Prostate gland (tissue), 2 donors: Measurements from ENCODE around the gene TUG1. TPM values are rescaled to one million over a fixed set of nuclear protein-coding genes. Genes with fewer than 3 reads are reported as not detected.

Experiments
- DNase-seq: peaks from one replicate; pipeline ENCODE4 v3.0.0-alpha.2; 2019; ENCODE audit warnings: low spot score
- H3K27ac ChIP-seq, 2 donors: fragments of 200-600 bp; sonication (generic); 2 replicates each; pipeline ENCODE4 v1.5.1; 2017 to 2019
- H3K27me3 ChIP-seq: fragments of 200-600 bp; sonication (generic); replicated peaks from 2 replicates; pipeline ENCODE4 v1.5.1; 2019; ENCODE audit not compliant: insufficient read depth
- H3K36me3 ChIP-seq, 2 donors: fragments of 200-600 bp; sonication (generic); 1 replicate in 1 of 2; 2 replicates in 1 of 2; pipeline versions ENCODE4 v1.5.1 to v1.8.1; 2017 to 2019
- H3K4me1 ChIP-seq: fragments of 200-600 bp; sonication (generic); replicated peaks from 2 replicates; pipeline ENCODE4 v1.5.1; 2019
- H3K4me3 ChIP-seq, 2 donors: fragments of 200-600 bp; sonication (generic); 2 replicates each; pipeline ENCODE4 v1.5.1; 2017 to 2019
- H3K9me3 ChIP-seq: fragments of 200-600 bp; sonication (generic); 2 replicates; pipeline ENCODE4 v1.5.1; 2017
- POLR2A ChIP-seq: fragments of 450-650 bp; IDR thresholded peaks from one replicate; pipeline ENCODE4 v1.6.1; 2016; ENCODE audit warnings: antibody characterized with exemption, mild to moderate bottlenecking
- POLR2AphosphoS5 ChIP-seq: sonication (generic); formaldehyde crosslinking; IDR thresholded peaks from one replicate; pipeline ENCODE4 v1.6.1; 2017; ENCODE audit warnings: antibody characterized with exemption
- WGBS: methylation state at CpG from one replicate; pipeline ENCODE4 v1.1.5; 2018; 5-methylcytosine and 5-hydroxymethylcytosine counted together
- intact Hi-C: fragments of 100-400 bp; cut with DNase I; formaldehyde crosslinking; loops from one replicate; pipeline ENCODE4 v1.14.2; 2022
- total RNA-seq, 2 donors: library from RNA; depleted of rRNA; stranded (reverse); fragments of >200 nt; gene quantifications; one replicate each; pipeline ENCODE4 v1.1.0, GENCODE V29; 2016
- TF ChIP-seq, protein P1 (sequence below), 4 experiments: fragments of 200-600 bp in 2 of 4; fragments of 450-650 bp in 2 of 4; sonication (generic) in 2 of 4; IDR thresholded peaks; 1 replicate in 3 of 4; 2 replicates in 1 of 4; pipeline ENCODE4 v1.5.1; 2016 to 2019; ENCODE audit warnings: antibody characterized with exemption in 4 of 4, mild to moderate bottlenecking in 2 of 4, moderate library complexity in 2 of 4

The TUG1 gene
- total RNA-seq, 2 donors from 2014 or later: 58.7 to 113 TPM

DNA sequence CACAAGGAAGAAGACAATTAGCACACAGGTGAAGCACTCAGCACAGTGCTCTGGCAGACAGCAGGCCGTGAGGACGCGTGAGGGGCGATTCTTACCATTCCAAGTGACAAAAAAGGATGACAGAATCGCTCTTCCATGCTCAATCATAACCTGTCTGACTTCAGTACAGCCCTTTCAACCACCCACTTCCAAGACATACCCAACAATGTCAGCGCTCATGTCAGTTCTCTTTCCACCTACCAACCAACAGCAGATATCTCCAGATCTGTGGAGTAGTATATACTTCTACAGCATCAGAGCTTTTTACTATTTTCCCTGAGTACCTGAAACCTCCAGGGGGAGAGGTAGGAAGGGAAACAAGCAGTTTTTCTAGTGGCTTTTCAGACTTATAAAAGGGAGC lies 40.7 kb upstream of the TUG1 start:
- 97% methylated on average over 6 of the region's 6 CpGs for WGBS
- Histone ChIP-seq H3K36me3 (peaks cover 24 to 25% of the 10 kb centered on the region in 2 donors), H3K27ac (no peak overlapping the region), H3K9me3 (no peaks in the 10 kb centered on the region), H3K4me3 (no peak overlapping the region), H3K27me3 (no peaks in the 10 kb centered on the region), H3K4me1 (no peaks in the 10 kb centered on the region)
- DNase-seq: no peak
- TF ChIP-seq POLR2AphosphoS5 (no peak), POLR2A (no peak)
- TF ChIP-seq, protein P1, sequence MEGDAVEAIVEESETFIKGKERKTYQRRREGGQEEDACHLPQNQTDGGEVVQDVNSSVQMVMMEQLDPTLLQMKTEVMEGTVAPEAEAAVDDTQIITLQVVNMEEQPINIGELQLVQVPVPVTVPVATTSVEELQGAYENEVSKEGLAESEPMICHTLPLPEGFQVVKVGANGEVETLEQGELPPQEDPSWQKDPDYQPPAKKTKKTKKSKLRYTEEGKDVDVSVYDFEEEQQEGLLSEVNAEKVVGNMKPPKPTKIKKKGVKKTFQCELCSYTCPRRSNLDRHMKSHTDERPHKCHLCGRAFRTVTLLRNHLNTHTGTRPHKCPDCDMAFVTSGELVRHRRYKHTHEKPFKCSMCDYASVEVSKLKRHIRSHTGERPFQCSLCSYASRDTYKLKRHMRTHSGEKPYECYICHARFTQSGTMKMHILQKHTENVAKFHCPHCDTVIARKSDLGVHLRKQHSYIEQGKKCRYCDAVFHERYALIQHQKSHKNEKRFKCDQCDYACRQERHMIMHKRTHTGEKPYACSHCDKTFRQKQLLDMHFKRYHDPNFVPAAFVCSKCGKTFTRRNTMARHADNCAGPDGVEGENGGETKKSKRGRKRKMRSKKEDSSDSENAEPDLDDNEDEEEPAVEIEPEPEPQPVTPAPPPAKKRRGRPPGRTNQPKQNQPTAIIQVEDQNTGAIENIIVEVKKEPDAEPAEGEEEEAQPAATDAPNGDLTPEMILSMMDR (IDR thresholded peaks at IDR 0.05): no peak
- intact Hi-C loops: no loop called here

DNA sequence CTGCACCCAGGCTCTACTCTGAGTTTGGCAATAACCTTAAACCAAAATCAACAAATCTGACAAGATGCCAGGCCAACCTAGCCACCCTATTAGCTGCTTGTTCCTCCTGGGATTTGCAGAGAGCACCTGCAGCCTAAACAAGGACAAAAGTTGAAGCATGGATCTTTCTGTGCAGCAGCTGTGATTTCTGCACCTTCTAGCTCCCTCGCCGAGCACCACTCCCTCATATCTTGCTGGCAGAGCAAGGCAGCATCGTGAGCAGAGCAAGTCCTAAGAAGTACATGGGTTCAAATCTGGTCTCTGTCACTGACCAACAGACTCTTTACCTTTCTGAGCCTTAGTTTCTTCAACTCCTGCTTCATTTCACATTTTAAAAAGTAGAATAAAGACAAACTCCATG lies 38.8 kb upstream of the TUG1 start:
- Histone ChIP-seq H3K4me1 (no peaks in the 10 kb centered on the region), H3K9me3 (no peaks in the 10 kb centered on the region), H3K4me3 (no peak overlapping the region), H3K27me3 (no peaks in the 10 kb centered on the region), H3K27ac (no peak overlapping the region), H3K36me3 (peaks cover 37 to 40% of the 10 kb centered on the region in 2 donors)
- TF ChIP-seq, protein P1 (IDR thresholded peaks at IDR 0.05): no peak
- TF ChIP-seq POLR2A: no peak
- TF ChIP-seq POLR2AphosphoS5: no peak
- intact Hi-C loops: no loop called here
- DNase-seq: no peak
- WGBS: 84% methylated on average over 3 of the region's 3 CpGs

DNA sequence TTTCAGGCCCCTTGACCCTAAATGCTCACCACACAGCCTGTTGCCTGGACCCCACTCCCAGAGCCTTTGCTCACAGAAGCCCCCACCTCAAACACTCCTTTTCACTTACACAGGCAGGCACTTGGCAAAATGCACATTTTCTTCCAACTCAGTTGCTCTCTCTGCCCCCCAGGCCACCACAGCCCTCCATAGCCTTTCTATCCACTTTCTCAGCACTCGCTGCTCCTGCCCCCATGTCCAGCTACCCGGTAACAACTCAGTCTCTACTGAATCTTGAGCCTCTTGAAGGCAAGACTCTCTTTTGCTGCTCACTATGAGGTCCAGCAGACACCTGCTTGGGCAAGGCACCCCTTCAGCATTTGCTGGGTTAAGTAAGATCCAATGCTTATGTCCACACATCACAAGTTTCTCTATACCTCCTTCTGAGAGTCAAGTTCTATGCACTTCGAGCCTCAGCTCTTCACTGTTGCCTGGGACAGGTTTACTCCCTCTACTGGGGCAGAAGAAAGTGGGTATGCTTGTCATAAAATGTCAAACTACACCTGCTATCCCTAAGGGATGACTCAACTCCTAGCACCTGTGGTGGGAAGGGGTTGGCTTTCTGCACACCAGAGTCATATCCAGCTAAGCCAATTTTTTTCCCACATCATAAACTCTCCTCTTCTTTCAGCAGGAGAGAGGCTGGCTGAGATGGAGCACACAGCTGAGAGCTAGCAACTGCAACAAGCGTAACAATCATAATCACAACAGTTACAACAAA lies 37.3 kb upstream of the TUG1 start:
- H3K4me3 ChIP-seq: no peak overlapping the region
- 92% methylated on average over 4 of the region's 4 CpGs for WGBS
- intact Hi-C loops: no loop called here
- H3K36me3 ChIP-seq: peaks cover 40% of the 10 kb centered on the region in 2 donors
- H3K4me1 ChIP-seq: no peaks in the 10 kb centered on the region
- no peaks in the 10 kb centered on the region for H3K27me3 ChIP-seq
- TF ChIP-seq, protein P1 (IDR thresholded peaks at IDR 0.05): no peak
- no peak for TF ChIP-seq POLR2AphosphoS5
- H3K27ac ChIP-seq: no peak overlapping the region
- no peaks in the 10 kb centered on the region for H3K9me3 ChIP-seq
- DNase-seq: no peak

DNA sequence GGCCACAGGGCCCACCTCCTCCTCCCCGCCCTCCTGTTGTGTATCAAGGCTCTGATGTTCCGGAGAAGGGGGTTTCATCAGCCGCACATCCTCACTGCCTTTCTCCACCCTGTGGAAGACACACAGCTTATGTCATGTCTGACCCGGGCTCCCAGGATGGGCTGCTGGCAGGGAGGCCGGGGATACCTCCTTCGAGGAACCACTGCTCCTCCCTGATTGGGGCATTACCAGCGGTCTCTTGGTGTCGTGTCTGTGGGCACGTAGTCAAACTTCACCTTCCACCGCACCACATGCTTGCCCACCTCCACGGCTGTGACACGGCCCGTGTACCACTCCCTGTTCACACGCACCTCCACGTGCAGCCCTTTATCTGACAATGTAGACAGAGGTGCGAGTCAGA lies 36.4 kb upstream of the TUG1 start:
- 95% methylated on average over 15 of the region's 16 CpGs for WGBS
- H3K36me3 ChIP-seq: peaks cover 38 to 43% of the 10 kb centered on the region in 2 donors
- no peaks in the 10 kb centered on the region for H3K4me1 ChIP-seq
- no peaks in the 10 kb centered on the region for H3K27me3 ChIP-seq
- no peak overlapping the region for H3K4me3 ChIP-seq
- H3K9me3 ChIP-seq: no peaks in the 10 kb centered on the region
- intact Hi-C loops: no loop called here
- no peak for DNase-seq
- no peak for TF ChIP-seq POLR2A
- TF ChIP-seq, protein P1 (IDR thresholded peaks at IDR 0.05): no peak
- no peak for TF ChIP-seq POLR2AphosphoS5
- H3K27ac ChIP-seq: no peak overlapping the region

- WGBS: 81% methylated on average over 7 of the region's 7 CpGs
- TF ChIP-seq POLR2AphosphoS5 (no peak), POLR2A (no peak)
- TF ChIP-seq, protein P1 (IDR thresholded peaks at IDR 0.05): no peak
- H3K36me3 ChIP-seq: peaks cover 31 to 39% of the 10 kb centered on the region in 2 donors
- no peak for DNase-seq
- H3K9me3 ChIP-seq: no peaks in the 10 kb centered on the region
- H3K27me3 ChIP-seq: no peaks in the 10 kb centered on the region
- intact Hi-C loops: no loop called here
- H3K27ac ChIP-seq: no peak overlapping the region
- H3K4me1 ChIP-seq: no peaks in the 10 kb centered on the region
- no peak overlapping the region for H3K4me3 ChIP-seq
Measured at GRCh38 chr22:30933457-30933856, 35.6 kb upstream of the TUG1 start.
